H9 (cell line): Measurements from ENCODE around the gene FAP. TPM values are rescaled to one million over a fixed set of nuclear protein-coding genes. Genes with fewer than 3 reads are reported as not detected.

Source experiments
- DNase-seq: peaks from one replicate; pipeline ENCODE4 v3.0.0-alpha.2; 2017
- H2AFZ ChIP-seq: one replicate; pipeline ENCODE4 v1.6.1; 2013; ENCODE audit warnings: mild to moderate bottlenecking, low read length, control low read depth, moderate library complexity
- H2AK5ac ChIP-seq: 2 replicates; pipeline ENCODE4 v1.6.1; 2013; ENCODE audit warnings: low read length, control low read depth, mixed read lengths; ENCODE audit not compliant: insufficient read length
- H2BK120ac ChIP-seq: one replicate; pipeline ENCODE4 v1.6.1; 2013; ENCODE audit warnings: low read depth, mild to moderate bottlenecking, low read length, control low read depth, inconsistent platforms; ENCODE audit not compliant: poor library complexity, severe bottlenecking
- H2BK12ac ChIP-seq: 2 replicates; pipeline ENCODE4 v1.6.1; 2013; ENCODE audit warnings: low read length, control low read depth, mixed read lengths, low read depth; ENCODE audit not compliant: insufficient read length
- H2BK15ac ChIP-seq: 2 replicates; pipeline ENCODE4 v1.6.1; 2013; ENCODE audit warnings: low read depth, low read length, control low read depth
- H2BK20ac ChIP-seq: one replicate; pipeline ENCODE4 v1.6.1; 2013; ENCODE audit warnings: low read depth, mild to moderate bottlenecking, low read length, control low read depth, inconsistent platforms; ENCODE audit not compliant: poor library complexity, severe bottlenecking
- H2BK5ac ChIP-seq: 2 replicates; pipeline ENCODE4 v1.6.1; 2013; ENCODE audit warnings: low read length, control low read depth, mixed read lengths; ENCODE audit not compliant: insufficient read length
- H3K14ac ChIP-seq: 2 replicates; pipeline ENCODE4 v1.6.1; 2013; ENCODE audit warnings: low read length, control low read depth; ENCODE audit not compliant: insufficient read depth
- H3K18ac ChIP-seq: 2 replicates; pipeline ENCODE4 v1.6.1; 2013; ENCODE audit warnings: low read depth, mild to moderate bottlenecking, mixed read lengths, low read length, control low read depth; ENCODE audit not compliant: insufficient read length
- H3K23ac ChIP-seq: 2 replicates; pipeline ENCODE4 v1.6.1; 2013; ENCODE audit warnings: low read length, control low read depth, mixed read lengths, low read depth; ENCODE audit not compliant: insufficient read length
- H3K23me2 ChIP-seq: 2 replicates; pipeline ENCODE4 v1.6.1; 2013; ENCODE audit warnings: low read depth, mild to moderate bottlenecking, mixed read lengths, low read length, control low read depth; ENCODE audit not compliant: insufficient read length, poor library complexity, severe bottlenecking
- H3K27ac ChIP-seq: 2 replicates; pipeline ENCODE4 v1.5.1; 2013; ENCODE audit warnings: low read length, control low read depth, mixed read lengths, low read depth; ENCODE audit not compliant: insufficient read length
- H3K27me3 ChIP-seq: 2 replicates; pipeline ENCODE4 v1.6.1; 2013; ENCODE audit warnings: low read length, control low read depth, inconsistent platforms; ENCODE audit not compliant: insufficient read depth
- H3K4ac ChIP-seq: 2 replicates; pipeline ENCODE4 v1.6.1; 2013; ENCODE audit warnings: low read depth, mild to moderate bottlenecking, control low read depth, inconsistent platforms, low read length, moderate library complexity
- H3K4me1 ChIP-seq: 2 replicates; pipeline ENCODE4 v1.6.1; 2013; ENCODE audit warnings: low read length, control low read depth, inconsistent platforms; ENCODE audit not compliant: insufficient read depth
- H3K4me2 ChIP-seq: 2 replicates; pipeline ENCODE4 v1.6.1; 2013; ENCODE audit warnings: low read length, control low read depth, mixed read lengths; ENCODE audit not compliant: insufficient read length, insufficient read depth
- H3K56ac ChIP-seq: 2 replicates; pipeline ENCODE4 v1.6.1; 2013; ENCODE audit warnings: low read depth, mild to moderate bottlenecking, mixed read lengths, low read length, control low read depth; ENCODE audit not compliant: insufficient read length
- H3K79me1 ChIP-seq: 2 replicates; pipeline ENCODE4 v1.6.1; 2013; ENCODE audit warnings: low read depth, mild to moderate bottlenecking, moderate library complexity, low read length, control low read depth, inconsistent platforms; ENCODE audit not compliant: insufficient read depth, poor library complexity, severe bottlenecking
- H3K79me2 ChIP-seq: 2 replicates; pipeline ENCODE4 v1.6.1; 2013; ENCODE audit warnings: low read length, control low read depth, inconsistent platforms; ENCODE audit not compliant: insufficient read depth
- H3K9ac ChIP-seq: 2 replicates; pipeline ENCODE4 v1.6.1; 2013; ENCODE audit warnings: low read length, control low read depth, mixed read lengths; ENCODE audit not compliant: insufficient read length; ENCODE audit errors: extremely low read depth
- H3K9me3 ChIP-seq: one replicate; pipeline ENCODE4 v1.6.1; 2013; ENCODE audit warnings: low read depth, low read length, inconsistent platforms; ENCODE audit not compliant: control insufficient read depth
- H3T11ph ChIP-seq: one replicate; pipeline ENCODE4 v1.6.1; 2013; ENCODE audit warnings: mild to moderate bottlenecking, low read length, control low read depth, inconsistent platforms
- H4K20me1 ChIP-seq: one replicate; pipeline ENCODE4 v1.6.1; 2013; ENCODE audit not compliant: control insufficient read depth, insufficient read length, insufficient read depth
- H4K5ac ChIP-seq: 2 replicates; pipeline ENCODE4 v1.6.1; 2013; ENCODE audit warnings: low read depth, mild to moderate bottlenecking, mixed read lengths, low read length, control low read depth; ENCODE audit not compliant: insufficient read length
- H4K8ac ChIP-seq: replicated peaks from 2 replicates; pipeline ENCODE4 v1.6.1; 2013; ENCODE audit warnings: low read length, control low read depth, mixed read lengths, low read depth; ENCODE audit not compliant: insufficient read length
- H4K91ac ChIP-seq: 2 replicates; pipeline ENCODE4 v1.6.1; 2013; ENCODE audit warnings: low read depth, mild to moderate bottlenecking, moderate library complexity, mixed read lengths, low read length, control low read depth; ENCODE audit not compliant: insufficient read length
- H3K27ac Mint-ChIP-seq, 3 experiments: 2 replicates in 2 of 3; 3 replicates in 1 of 3; pipeline ENCODE4 v1.8.0; 2020 to 2021; ENCODE audit warnings: mixed read lengths in 3 of 3, mild to moderate bottlenecking in 1 of 3, moderate library complexity in 1 of 3
- H3K27me3 Mint-ChIP-seq: 2 replicates; pipeline ENCODE4 v1.8.0; 2021; ENCODE audit warnings: low read depth, mild to moderate bottlenecking, moderate library complexity, mixed read lengths
- H3K36me3 Mint-ChIP-seq, 3 experiments: 2 replicates in 2 of 3; 3 replicates in 1 of 3; pipeline ENCODE4 v1.8.0; 2020 to 2021; ENCODE audit warnings: low read depth in 3 of 3, mixed read lengths in 3 of 3; ENCODE audit not compliant: insufficient read depth in 1 of 3
- H3K4me1 Mint-ChIP-seq, 2 experiments: 2 replicates each; pipeline ENCODE4 v1.8.0; 2020; ENCODE audit warnings: mixed read lengths in 2 of 2
- H3K4me3 Mint-ChIP-seq, 2 experiments: 2 replicates in 1 of 2; 3 replicates in 1 of 2; pipeline ENCODE4 v1.8.0; 2020 to 2021; ENCODE audit warnings: mild to moderate bottlenecking in 2 of 2, mixed read lengths in 2 of 2, moderate library complexity in 1 of 2
- H3K9me3 Mint-ChIP-seq, 2 experiments: 2 replicates in 1 of 2; 3 replicates in 1 of 2; pipeline ENCODE4 v1.8.0; 2020; ENCODE audit warnings: mild to moderate bottlenecking in 2 of 2, mixed read lengths in 2 of 2, moderate library complexity in 1 of 2
- WGBS: extraction: QIAGEN DNeasy Blood & Tissue Kit; methylation state at CpG from one replicate; pipeline ENCODE4 v1.1.7; 2013; ENCODE audit warnings: missing lambda C conversion rate, low lambda C conversion rate, mixed read lengths; ENCODE audit not compliant: insufficient read length; ENCODE audit errors: extremely low coverage; 5-methylcytosine and 5-hydroxymethylcytosine counted together
- total RNA-seq: library from RNA; stranded (reverse); gene quantifications from 2 replicates; pipeline ENCODE4 v1.2.1, GENCODE V29; 2021
- TF ChIP-seq, protein P1 (sequence below): fragments of 200-600 bp; sonication (generic); conservative IDR thresholded peaks from 3 replicates; pipeline ENCODE4 v1.8.0; 2021; ENCODE audit warnings: antibody characterized with exemption, mild to moderate bottlenecking

Gene FAP
- total RNA-seq, 1 experiment from 2014 or later: not detected

DNA sequence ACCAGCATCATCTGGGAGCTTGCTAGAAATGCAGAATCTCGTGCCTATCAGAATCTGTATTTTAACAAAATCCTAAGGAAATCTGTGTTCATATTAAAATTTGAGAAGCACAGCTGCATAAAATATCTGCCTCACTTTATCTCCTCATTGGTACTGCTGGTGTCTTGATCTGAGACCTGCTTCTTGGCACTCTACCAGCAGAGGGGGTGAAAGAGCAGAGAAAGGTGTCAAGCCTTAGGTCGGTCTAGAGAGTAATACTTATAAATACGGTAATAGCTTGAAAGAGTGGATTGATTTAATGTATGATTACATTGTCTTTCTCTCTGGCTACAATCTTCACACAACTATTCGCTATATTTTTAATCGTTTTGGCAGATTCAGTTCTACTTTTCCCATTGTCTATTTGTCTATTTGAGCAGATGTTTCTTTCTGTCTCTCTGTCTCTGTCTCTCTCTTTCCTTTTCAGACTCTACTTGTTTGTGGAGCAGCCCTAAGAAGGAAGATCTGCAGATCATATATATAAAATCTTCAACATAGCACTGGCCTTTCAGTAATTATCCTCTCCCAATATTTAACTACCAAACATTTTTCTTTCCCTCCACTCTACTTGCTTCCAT lies 89.5 kb downstream of the FAP start:
- no peak overlapping the region for H3K4me2 ChIP-seq
- peaks cover 8% of the 10 kb centered on the region; the same call in 1 of the 2 replicates for H3K27me3 Mint-ChIP-seq

More for the DNA sequence above, 89.5 kb downstream of the FAP start:
- Histone ChIP-seq H3K9ac (no peak overlapping the region), H3K79me1 (no peaks in the 10 kb centered on the region), H2BK20ac (no peak overlapping the region), H4K91ac (no peak overlapping the region), H3K56ac (no peak overlapping the region), H3K27me3 (no peaks in the 10 kb centered on the region), H2AFZ (no peak overlapping the region), H4K20me1 (no peaks in the 10 kb centered on the region), H2BK5ac (no peak overlapping the region), H2BK120ac (no peak overlapping the region), H3K79me2 (no peaks in the 10 kb centered on the region), H3K4me1 (peaks cover 3% of the 10 kb centered on the region; the same call in 1 of the 2 replicates), H3K27ac (no peak overlapping the region), H2BK12ac (no peak overlapping the region), H3K23me2 (no peaks in the 10 kb centered on the region), H3K14ac (no peak overlapping the region), H3K4ac (no peak overlapping the region), H3T11ph (no peak overlapping the region), H3K23ac (no peak overlapping the region), H2BK15ac (no peak overlapping the region), H4K5ac (no peak overlapping the region), H4K8ac (no peak overlapping the region), H3K9me3 (no peaks in the 10 kb centered on the region), H3K18ac (no peak overlapping the region), H2AK5ac (no peak overlapping the region)
- H3K9me3 Mint-ChIP-seq: no peaks in the 10 kb centered on the region
- no peak overlapping the region for H3K4me3 Mint-ChIP-seq
- H3K36me3 Mint-ChIP-seq: no peaks in the 10 kb centered on the region
- DNase-seq: peak; percentile 63
- TF ChIP-seq, protein P1, sequence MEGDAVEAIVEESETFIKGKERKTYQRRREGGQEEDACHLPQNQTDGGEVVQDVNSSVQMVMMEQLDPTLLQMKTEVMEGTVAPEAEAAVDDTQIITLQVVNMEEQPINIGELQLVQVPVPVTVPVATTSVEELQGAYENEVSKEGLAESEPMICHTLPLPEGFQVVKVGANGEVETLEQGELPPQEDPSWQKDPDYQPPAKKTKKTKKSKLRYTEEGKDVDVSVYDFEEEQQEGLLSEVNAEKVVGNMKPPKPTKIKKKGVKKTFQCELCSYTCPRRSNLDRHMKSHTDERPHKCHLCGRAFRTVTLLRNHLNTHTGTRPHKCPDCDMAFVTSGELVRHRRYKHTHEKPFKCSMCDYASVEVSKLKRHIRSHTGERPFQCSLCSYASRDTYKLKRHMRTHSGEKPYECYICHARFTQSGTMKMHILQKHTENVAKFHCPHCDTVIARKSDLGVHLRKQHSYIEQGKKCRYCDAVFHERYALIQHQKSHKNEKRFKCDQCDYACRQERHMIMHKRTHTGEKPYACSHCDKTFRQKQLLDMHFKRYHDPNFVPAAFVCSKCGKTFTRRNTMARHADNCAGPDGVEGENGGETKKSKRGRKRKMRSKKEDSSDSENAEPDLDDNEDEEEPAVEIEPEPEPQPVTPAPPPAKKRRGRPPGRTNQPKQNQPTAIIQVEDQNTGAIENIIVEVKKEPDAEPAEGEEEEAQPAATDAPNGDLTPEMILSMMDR: peak; percentile 82
- WGBS: no CpG with 5 or more reads among the region's 5 CpGs
- H3K27ac Mint-ChIP-seq: no peak overlapping the region
- peaks cover 5 to 10% of the 10 kb centered on the region in 2 experiments; a peak in 2 of 4 replicates for H3K4me1 Mint-ChIP-seq
